ENCODE measurements around the gene EBF4.

GRCh38 chr20:2783908-2784566, 91.5 kb downstream of the EBF4 start:
- TF ChIP-seq CTCF (conservative IDR thresholded peaks at IDR 0.05; ENCODE audit: low read length) (no peak), EZH2phosphoT487 (IDR thresholded peaks at IDR 0.05; ENCODE audit: borderline replicate concordance, low read depth, low read length) (no peak)
